ENCODE measurements around the gene CLGN.

The CLGN gene

DNA sequence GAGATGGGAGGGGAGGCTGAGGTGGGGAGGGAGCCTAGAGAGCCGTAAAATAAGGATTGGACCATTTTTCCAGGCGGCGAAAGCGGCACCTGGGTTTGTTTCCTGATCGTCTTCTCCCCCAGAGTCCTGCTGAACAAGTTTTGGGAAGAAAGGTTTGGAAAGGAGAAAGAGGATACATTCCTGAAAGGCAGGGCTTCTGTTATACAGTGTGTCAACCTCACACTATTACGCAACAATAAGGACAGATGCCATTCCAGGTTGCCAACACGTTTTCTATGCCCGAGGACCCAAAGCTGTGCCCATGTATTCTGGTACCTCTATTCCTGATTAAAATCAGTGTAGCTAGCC is 53.3 kb downstream of the CLGN start:
- no peak for DNase-seq

DNA sequence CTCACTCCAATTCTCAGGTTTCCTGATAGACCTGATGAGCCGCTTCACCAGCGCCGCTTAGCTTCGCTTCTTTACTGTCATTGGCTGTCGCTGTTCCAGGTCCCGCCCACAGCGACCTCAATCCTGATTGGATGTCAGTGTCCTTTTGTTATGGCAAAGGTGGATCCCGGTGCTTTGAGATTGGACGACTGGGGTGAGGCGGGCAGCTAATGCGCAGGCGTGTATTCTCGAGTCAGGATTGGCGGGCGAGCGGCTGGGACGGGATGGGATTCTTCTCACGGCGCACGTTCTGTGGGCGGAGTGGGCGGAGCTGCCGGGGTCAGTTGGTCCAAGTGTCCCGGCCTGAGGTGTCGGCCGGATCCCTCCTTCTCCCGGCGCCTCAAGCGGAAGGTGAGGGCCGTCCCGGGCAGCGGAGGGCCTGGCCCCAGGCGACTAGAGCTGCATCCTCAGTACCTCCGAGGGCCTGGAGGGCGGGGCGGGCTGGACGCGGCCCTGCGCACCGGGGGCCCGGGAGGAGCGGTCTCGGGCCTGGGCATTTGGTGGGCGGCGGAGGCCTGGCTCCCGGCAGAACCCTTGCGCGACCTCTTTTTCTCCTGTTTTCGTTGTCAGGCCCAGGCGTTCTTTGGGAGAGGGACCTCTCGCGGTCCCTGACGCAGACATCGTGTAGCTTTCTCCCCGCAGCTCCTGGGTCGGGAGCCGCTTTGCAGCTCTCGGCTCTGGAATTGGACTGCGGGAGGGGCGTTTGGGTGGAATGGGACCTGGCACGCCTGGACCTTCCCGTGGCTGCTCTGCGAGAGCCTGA is 53.9 kb downstream of the CLGN start, which contains the start of gene SCOC:
TSS of gene SCOC (plus strand) at position 319 of the 802 bp plus-strand sequence. CDS start 5,525 bp downstream, outside the sequence.
- DNase-seq: peak; percentile 98

- DNase-seq: peak; percentile 51
These were observed 54.6 kb downstream of the CLGN start for GRCh38 chr4:140372751-140373327.

- DNase-seq: no peak
These were observed 58.8 kb downstream of the CLGN start for GRCh38 chr4:140368686-140369085.

DNA sequence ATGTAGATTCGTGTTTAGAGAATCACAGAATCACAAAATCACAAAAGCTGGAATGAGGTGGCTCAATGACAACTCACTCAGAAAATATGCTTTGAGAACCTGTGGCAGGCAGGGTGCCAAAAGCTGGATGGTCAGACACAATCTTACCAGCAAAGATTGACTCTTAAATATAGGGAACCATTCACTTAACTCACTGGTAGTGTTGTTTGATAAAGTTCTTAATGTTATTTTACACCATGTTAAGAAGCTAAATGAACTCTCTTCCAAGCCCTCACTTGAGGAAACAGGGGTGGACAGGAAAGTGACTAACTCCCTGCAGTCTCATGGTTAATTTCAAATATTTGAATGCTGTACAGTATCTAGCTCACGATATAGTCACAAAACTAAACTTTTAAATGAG is 59.7 kb downstream of the CLGN start:
- no peak for DNase-seq

DNA sequence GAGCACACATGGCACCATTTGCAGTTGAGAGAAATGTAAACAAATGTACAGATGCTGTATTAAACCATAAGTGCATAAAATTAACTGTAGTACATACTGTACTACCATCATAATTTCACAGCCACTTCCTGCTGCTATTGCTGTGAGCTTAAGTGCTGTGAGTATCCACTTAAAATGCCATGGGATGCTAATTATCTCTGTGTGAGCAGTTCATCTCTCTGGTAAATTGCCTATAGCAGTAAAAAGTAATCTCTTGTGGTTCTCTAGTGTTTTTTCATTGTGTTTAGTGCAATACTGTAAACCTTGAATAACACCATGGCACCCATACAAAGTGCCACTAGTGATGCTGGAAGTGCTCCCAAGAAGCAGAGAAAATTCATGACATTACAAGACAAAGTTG is 63.9 kb downstream of the CLGN start:
- no peak for DNase-seq

DNA sequence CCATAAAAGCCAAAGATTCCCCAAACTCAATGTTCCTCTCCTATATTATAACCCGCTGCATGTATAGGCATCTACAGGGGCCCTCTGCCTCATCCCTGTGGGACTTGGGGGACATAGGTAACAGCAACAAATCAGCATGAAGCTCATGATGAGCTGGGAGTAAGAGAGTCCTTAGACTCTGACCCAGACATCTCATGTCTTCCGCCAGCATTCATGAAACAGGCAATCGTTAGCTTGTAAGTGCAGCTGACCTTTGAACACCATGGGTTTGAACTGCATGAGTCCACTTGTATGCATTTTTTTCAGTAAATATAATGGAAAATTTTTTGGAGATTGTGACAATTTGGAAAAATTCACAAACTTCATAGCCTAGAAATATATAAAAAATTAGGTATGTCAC is 64.4 kb downstream of the CLGN start:
- no peak for DNase-seq

DNA sequence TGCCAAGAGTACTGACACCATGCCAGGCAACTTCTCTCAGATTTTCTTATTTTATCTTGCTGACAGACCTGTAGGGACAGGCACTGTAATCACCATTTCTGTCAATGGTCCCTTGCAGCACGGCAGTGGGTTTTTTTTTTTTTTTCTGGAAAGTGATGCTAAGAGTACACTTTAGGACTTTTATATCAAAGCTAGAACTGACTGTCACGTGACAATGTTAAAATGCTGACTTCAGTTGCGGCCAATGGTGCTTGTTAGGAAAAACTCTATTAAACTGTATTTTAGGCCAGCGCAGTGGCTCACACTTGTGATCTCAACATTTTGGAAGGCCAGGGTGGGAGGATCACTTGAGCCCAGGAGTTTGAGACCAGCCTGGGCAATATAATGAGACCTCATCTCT is 66.3 kb downstream of the CLGN start:
- DNase-seq: no peak

DNA sequence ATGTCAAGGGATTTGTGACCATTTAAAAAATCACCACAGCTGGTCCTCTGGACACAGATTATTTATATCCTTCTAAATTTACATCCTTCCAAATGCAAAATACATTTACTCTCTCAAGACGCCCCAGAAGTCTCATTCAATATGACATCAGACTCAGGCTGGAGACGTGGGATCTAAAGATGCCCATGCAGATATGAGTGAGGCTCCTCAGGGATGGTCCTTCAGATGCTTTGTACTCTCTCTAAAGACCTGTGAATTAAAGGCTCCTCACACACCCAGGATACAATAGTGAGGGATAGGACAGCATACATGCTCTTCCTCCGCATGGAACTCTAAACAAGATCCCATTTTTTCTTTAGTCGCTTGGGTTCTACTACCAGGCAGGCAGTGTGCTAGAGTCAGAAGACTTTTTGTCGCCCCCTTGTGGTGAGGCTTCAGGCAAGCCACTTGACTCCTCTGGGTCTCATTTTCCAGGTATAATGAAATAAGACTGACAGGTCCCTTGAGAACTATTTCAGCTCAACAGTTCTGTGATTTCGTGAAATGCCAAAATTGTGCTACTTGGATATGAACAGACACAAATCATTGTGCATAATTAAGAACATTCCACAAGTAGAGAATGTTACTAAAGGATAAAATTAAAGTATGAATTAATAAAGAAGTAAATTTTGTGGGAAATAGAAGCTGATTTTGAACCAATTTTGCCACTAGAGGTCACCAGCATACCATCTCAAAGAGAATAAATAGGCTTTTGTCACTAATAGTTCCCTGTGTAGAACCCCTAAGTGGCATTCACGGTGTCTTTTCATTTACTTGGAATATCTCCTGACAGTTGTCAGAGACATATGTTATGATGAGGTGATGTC is 67.7 kb downstream of the CLGN start:
- DNase-seq: peak; percentile 80

DNA sequence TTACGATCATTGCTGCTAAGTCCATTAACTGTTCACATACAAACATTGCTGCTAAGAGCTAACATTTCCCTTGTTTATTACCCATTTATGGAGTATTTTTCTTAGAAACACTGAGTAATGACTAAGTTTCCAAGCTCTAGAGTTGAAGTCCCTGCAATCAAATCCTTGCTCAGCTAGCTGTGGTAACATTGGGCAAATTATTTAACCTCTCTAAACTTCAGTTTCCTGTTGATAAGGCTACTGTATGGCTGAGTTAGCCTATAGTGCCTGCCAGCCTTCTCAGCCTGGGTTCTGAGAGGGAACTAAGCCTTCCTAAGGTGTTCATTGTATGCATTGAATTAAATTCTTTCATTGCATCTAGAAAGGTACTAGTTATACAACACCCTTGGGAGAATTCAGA is 69.2 kb downstream of the CLGN start:
- no peak for DNase-seq

DNA sequence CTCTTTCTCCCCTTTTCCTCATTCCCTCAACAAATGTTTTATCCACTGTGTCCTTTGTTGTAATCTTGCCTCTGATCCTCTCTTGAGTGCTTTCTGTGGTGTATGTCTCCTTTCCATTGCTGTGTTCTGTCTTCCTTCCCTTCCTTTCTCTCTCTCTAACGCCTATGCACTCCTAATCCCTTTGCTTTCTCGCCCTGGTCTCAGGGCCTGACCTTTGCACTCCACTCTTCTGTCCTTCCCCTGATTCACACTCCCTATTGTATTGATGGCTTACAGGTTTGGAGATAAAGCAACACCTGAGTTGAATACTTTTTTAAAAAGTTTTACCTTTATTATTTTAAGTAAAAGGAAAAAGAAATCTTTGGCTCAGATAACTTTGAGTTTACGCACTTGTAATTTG is 69.6 kb downstream of the CLGN start:
- DNase-seq: no peak

GRCh38 chr4:140355288-140355687 is 72.2 kb downstream of the CLGN start:
- DNase-seq: no peak

GRCh38 chr4:140353786-140354185 is 73.7 kb downstream of the CLGN start:
- no peak for DNase-seq

DNA sequence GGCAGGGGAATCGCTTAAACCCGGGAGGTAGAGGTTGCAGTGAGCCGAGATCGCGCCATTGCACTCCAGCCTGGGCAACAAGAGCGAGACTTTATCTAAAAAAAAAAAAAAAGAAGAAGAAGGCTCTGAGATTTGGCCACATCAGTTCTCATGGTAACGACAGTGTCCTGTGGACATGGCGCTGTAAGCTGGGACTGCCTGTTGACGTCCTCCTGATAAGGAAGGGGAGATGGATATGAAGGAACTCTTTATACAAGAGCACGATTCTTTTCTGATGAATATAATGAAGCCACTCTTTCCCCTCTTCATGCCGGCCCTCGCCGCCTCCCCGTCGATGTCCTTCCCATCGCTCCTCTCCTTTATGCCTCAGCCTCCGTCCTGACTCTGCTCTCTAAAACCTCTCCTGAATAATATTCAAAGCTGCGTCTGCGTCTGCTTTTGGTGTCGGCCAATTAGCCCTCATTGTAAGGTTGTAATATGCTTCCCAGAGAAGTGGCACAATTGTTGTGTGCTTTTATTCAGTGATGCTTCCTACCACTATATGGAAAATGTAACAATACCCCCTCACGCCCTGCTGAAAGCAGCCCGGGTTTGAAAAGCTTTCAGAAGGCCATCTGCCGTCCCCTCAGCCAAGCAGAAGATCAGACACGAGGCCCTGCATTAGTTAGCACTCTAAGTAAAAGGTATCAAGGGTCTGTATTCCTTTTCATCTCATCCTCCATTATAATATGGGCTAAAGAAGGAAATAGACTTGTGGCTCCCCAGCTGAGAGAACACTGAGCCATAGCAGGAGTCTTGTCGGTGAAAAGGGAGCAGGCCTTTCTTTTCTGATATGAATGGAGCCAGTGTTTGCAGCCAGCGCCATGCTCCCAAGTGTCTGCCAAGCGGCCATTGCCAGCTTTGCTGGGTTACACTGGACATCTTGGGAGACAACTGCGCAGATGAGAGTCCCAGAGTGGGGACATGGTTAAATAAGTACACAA is 76.1 kb downstream of the CLGN start:
- DNase-seq: no peak

DNA sequence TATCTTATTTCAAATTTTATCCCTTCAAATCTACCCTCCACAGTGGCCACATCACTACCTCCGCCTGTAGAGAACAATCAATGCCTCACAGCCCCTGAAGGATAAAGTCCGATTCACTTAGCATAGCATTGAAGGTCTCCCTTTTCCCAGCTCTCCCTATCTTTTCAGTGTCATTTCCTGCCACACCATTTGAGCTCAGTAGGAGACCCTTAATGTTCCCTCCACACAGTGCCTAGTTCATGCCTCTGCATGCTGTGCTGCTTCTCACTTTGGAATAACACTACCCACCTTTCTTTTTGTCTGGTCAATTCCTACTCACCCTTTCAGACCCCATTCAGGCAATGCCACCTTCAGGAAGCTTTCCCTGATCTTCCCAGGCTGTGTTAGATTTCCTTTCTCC is 77.6 kb downstream of the CLGN start:
- DNase-seq: no peak

GRCh38 chr4:140346136-140346535 is 81.3 kb downstream of the CLGN start:
- no peak for DNase-seq

DNA sequence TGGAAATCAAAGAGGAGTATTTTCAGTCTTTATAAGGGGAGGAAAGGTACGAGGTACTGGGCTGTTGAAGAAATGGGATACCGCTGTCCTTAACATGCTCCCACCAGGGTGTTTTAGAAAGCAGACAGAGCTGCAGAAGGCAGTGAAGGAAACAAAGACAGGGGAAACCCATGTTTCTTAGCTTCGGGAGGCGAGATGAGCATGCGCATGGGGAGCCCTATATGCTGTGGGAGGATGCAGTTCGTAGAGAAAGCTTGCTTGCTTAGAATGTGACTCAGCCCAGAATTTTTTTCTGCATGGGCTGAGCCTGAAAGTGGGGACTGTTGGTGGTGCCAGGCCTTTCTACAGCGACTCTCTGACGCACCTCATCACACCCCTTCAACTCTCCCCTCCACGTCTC is 82.8 kb downstream of the CLGN start:
- no peak for DNase-seq

DNA sequence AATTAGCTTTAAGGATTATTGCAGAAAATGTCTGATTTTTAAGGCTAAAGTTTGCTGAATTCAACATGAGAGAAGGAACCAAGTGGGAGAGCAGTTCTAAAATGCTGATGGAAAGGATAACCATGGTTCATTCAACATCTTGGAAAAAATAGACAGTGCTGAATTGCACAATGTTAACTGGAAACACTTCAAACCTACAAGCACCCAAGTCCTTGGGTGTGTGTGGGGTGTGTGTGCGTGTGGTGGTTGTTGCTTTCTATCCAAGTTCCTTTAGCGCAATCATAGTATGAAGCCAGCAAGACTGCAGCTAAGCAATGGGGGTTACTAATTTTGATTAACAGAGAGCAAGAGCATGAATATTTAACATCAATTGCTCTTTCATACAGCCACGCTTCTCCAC is 83.3 kb downstream of the CLGN start:
- no peak for DNase-seq

DNA sequence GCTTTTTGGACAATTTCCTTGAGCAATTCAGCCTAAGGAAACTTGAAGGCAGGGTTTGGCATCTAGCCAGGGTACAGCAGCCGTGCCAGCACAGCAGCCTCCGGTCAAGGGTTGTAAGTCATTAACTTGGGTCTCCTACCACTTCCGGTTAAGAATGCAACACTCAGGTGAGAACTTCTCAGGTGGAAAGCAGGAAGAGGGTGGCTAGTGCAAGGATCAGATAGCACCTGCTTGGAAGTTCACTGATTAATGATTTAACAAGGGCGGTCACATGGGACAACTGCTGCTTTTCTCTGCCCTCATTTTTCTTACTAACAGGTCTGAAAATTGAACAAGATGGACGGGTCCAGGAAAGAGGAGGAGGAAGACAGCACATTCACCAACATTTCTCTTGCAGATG is 84.1 kb downstream of the CLGN start:
- DNase-seq: no peak

DNA sequence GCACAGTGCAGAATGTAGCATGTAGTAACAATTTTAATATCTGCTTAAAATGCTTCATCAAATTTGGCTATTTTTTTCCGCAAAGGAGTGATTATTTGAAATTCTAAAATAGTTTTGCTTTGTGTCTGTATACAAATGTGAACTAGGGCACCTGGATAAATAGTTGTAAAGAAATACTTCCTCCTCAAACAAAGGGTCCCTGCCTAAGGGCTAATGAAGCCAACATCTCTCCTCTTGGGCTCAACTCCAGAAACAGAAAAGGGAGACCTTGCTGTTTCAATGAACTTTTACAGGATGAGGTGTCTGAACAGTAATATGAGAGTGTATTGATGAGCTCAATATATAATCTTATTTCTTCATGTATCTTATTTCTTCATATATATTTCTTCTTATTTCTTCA is 84.8 kb downstream of the CLGN start:
- DNase-seq: no peak

Measured in CD4-positive, alpha-beta T cell treated with Interleukin-10 for 1 hour (primary cell).